HepG2 (cell line): ENCODE measurements around the gene MEG3. TPM values are rescaled to one million over a fixed set of nuclear protein-coding genes. Genes with fewer than 3 reads are reported as not detected.

ENCODE experiments used
- ATAC-seq: fragments of 200-7000 bp; cut with Tn5 transposase; 3 replicates; pipeline ENCODE4 v1.9.1; 2020; ENCODE audit warnings: mild to moderate bottlenecking, moderate library complexity
- BruUV-seq: library from RNA; stranded (reverse); fragments of 400-500 nt; replicated peaks from 2 replicates; lab custom pipeline; 2021; lab: Mats Ljungman, UMichigan
- CTCF ChIA-PET: fragments of 300-600 bp; formaldehyde crosslinking; extraction: SDS; loops from one replicate; lab custom pipeline; 2021; ENCODE audit warnings: low total read pairs, inconsistent platforms, low intra/inter-chr PET ratio; lab: Yijun Ruan, JAX
- POLR2A ChIA-PET: fragments of 350-600 bp; sonication (Branson Sonifier 250); formaldehyde crosslinking; loops from one replicate; lab custom pipeline; 2020; ENCODE audit warnings: antibody characterized with exemption, inconsistent platforms; lab: Yijun Ruan, JAX
- DNase-seq: peaks from one replicate; pipeline ENCODE4 v3.0.0-alpha.2; 2015; ENCODE audit warnings: low spot score
- FAIRE-seq: peaks from 3 replicates; lab custom pipeline; 2011; peaks lifted over from hg19 to GRCh38; lab: Jason Lieb, UNC
- H2AFZ ChIP-seq: one replicate; pipeline ENCODE4 v1.6.1; 2011; ENCODE audit warnings: low read length, inconsistent platforms
- H3K27ac ChIP-seq: fragments of 300-600 bp; 3 replicates; pipeline ENCODE4 v1.8.0; 2011; ENCODE audit warnings: mixed run types, mild to moderate bottlenecking, mixed read lengths, low read length, inconsistent platforms; ENCODE audit not compliant: insufficient read depth; ENCODE audit errors: extremely low read length
- H3K27me3 ChIP-seq, 2 experiments: fragments of 200-600 bp in 1 of 2; 2 replicates in 1 of 2; 3 replicates in 1 of 2; pipeline versions ENCODE4 v1.6.0 to v1.8.0; 2011; ENCODE audit warnings: low read length in 2 of 2, mild to moderate bottlenecking in 2 of 2, moderate library complexity in 2 of 2, inconsistent platforms in 1 of 2; ENCODE audit not compliant: insufficient read depth in 2 of 2, control insufficient read depth in 1 of 2
- H3K36me3 ChIP-seq, 2 experiments: fragments of 200-600 bp in 1 of 2; replicated peaks in 1 of 2; 2 replicates in 1 of 2; 3 replicates in 1 of 2; pipeline versions ENCODE4 v1.5.1 to v1.8.0; 2011; ENCODE audit warnings: low read length in 2 of 2, inconsistent platforms in 1 of 2; ENCODE audit not compliant: insufficient read depth in 2 of 2, control insufficient read depth in 1 of 2
- H3K4me1 ChIP-seq: 2 replicates; pipeline ENCODE4 v1.5.1; 2012; ENCODE audit warnings: low read length, inconsistent platforms; ENCODE audit not compliant: insufficient read depth
- H3K4me2 ChIP-seq: 2 replicates; pipeline ENCODE4 v1.6.0; 2011; ENCODE audit warnings: low read depth, low read length, inconsistent platforms
- H3K4me3 ChIP-seq, 3 experiments: fragments of 200-600 bp in 1 of 3; sonication (generic), shearing (Covaris generic) in 1 of 3; replicated peaks in 1 of 3; 2 replicates each; pipeline ENCODE4 v1.5.1; 2011 to 2016; ENCODE audit warnings: low read length in 3 of 3, inconsistent platforms in 2 of 3, low read depth in 2 of 3, mild to moderate bottlenecking in 2 of 3, control low read depth in 1 of 3, mixed read lengths in 1 of 3; ENCODE audit not compliant: insufficient read depth in 1 of 3
- H3K79me2 ChIP-seq: one replicate; pipeline ENCODE4 v1.6.1; 2011; ENCODE audit warnings: low read length, inconsistent platforms; ENCODE audit not compliant: insufficient read depth
- H3K9ac ChIP-seq: 2 replicates; pipeline ENCODE4 v1.6.0; 2011; ENCODE audit warnings: mild to moderate bottlenecking, low read depth, low read length, inconsistent platforms; ENCODE audit not compliant: insufficient read depth
- H3K9me3 ChIP-seq: 2 replicates; pipeline ENCODE4 v1.5.1; 2012; ENCODE audit warnings: mild to moderate bottlenecking, low read length
- H4K20me1 ChIP-seq: 2 replicates; pipeline ENCODE4 v1.6.0; 2011; ENCODE audit warnings: inconsistent platforms, mild to moderate bottlenecking, low read length, moderate library complexity; ENCODE audit not compliant: insufficient read depth
- CEBPG ChIP-seq: IDR thresholded peaks from 2 replicates; pipeline ENCODE4 v1.6.1; 2016
- EZH2 ChIP-seq: conservative IDR thresholded peaks from 2 replicates; pipeline ENCODE4 v1.6.1; 2012; ENCODE audit warnings: mild to moderate bottlenecking, low read depth, low read length, moderate library complexity
- FOXA3 ChIP-seq: IDR thresholded peaks from 2 replicates; pipeline ENCODE4 v1.6.1; 2016; ENCODE audit warnings: missing genetic modification reagents, missing compliant biosample characterization
- KDM5B ChIP-seq: sonication (generic); formaldehyde crosslinking; IDR thresholded peaks from 2 replicates; pipeline ENCODE4 v1.4.0; 2020; ENCODE audit warnings: missing genetic modification reagents, mild to moderate bottlenecking, borderline replicate concordance
- NCOA2 ChIP-seq: sonication (generic); formaldehyde crosslinking; IDR thresholded peaks from 2 replicates; pipeline ENCODE4 v1.8.0; 2022; ENCODE audit warnings: inconsistent platforms
- WGBS: methylation state at CpG from one replicate; pipeline ENCODE4 v1.1.6; 2017; ENCODE audit warnings: low lambda C conversion rate; 5-methylcytosine and 5-hydroxymethylcytosine counted together
- in situ Hi-C: cut with HindIII; loops from 2 replicates; pipeline ENCODE4 v1.10.0; 2017; ENCODE audit warnings: low pct_unique_long_range_greater_than_20kb; ENCODE audit not compliant: extremely low pct_ligation_motif_present
- intact Hi-C: fragments of 100-400 bp; cut with micrococcal nuclease; formaldehyde crosslinking; loops from one replicate; pipeline ENCODE4 v1.10.0; 2022; ENCODE audit not compliant: unreplicated experiment
- polyA plus RNA-seq, 8 experiments: library from polyadenylated mRNA; depleted of rRNA in 3 of 8; stranded (reverse) in 7 of 8; unstranded in 1 of 8; fragments of >200 nt; fragmentation: Illumina TruSeq in 4 of 8; extraction: Trizol in 4 of 8; gene quantifications; 2 replicates each; pipeline versions ENCODE4 v1.2.1 to v1.2.3, GENCODE V29; 2011 to 2016; ENCODE audit warnings: low read depth in 4 of 8, missing spikeins in 1 of 8, mixed read lengths in 1 of 8; ENCODE audit not compliant: insufficient read depth in 1 of 8
- total RNA-seq, 5 experiments: library from RNA; depleted of rRNA; stranded (reverse); fragments of >200 nt; fragmentation: Illumina TruSeq; extraction: Trizol; gene quantifications; 2 replicates each; pipeline ENCODE4 v1.2.3, GENCODE V29; 2016; ENCODE audit warnings: low read depth in 1 of 5
- TF ChIP-seq, protein P1 (sequence below): sonication (generic); formaldehyde crosslinking; IDR thresholded peaks from 2 replicates; pipeline ENCODE4 v1.4.0; 2020; ENCODE audit warnings: mild to moderate bottlenecking, missing genetic modification reagents
- TF ChIP-seq, protein P2 (sequence below): sonication (generic); formaldehyde crosslinking; IDR thresholded peaks from 2 replicates; pipeline ENCODE4 v1.4.0; 2020; ENCODE audit warnings: missing genetic modification reagents
- TF ChIP-seq, protein P3 (sequence below): IDR thresholded peaks from 2 replicates; pipeline ENCODE4 v1.6.1; 2012; ENCODE audit warnings: low read length, improper control_type of control experiment
- TF ChIP-seq, protein P4 (sequence below): sonication (generic); formaldehyde crosslinking; IDR thresholded peaks from 2 replicates; pipeline ENCODE4 v1.8.0; 2022; ENCODE audit warnings: mild to moderate bottlenecking, missing genetic modification reagents, borderline replicate concordance
- TF ChIP-seq, protein P5 (sequence below): sonication (generic); formaldehyde crosslinking; IDR thresholded peaks from 2 replicates; pipeline ENCODE4 v1.4.0; 2020; ENCODE audit warnings: missing genetic modification reagents, mild to moderate bottlenecking, borderline replicate concordance

Gene MEG3
- total and polyA plus RNA-seq, 2 of the 13 experiments (the other 11 are each of a cell fraction or from before 2014, with no cell fraction given): 0.17 TPM; not detected in 1

DNA sequence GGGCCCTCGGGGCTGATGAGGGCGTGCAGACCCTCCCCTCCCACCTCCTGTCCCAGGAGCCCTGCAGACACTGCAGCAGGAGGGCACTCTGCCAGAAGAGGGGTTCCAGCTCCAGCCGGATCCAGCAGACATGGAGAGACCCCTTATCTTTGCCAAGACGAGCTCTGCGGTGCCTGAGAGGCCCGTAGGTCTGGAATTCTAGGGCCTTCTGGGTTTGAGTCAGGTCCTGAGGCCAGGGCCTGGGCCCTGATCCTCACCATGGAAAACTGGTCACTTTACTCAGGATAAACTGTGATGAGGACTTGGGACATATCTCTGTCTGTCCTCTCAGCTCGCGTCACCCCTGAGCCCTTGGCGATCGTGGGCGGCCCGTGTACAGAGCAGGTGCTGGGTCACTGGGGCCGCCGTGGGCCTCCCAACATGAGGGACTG, 13.8 kb downstream of the MEG3 start (continued):
- TF ChIP-seq, protein P1, sequence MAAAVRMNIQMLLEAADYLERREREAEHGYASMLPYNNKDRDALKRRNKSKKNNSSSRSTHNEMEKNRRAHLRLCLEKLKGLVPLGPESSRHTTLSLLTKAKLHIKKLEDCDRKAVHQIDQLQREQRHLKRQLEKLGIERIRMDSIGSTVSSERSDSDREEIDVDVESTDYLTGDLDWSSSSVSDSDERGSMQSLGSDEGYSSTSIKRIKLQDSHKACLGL (CRISPR knock-in tag): 0 out of 2 replicates have a peak, but pooled peaks have one; percentile 25
- no peak for TF ChIP-seq NCOA2 (CRISPR knock-in tag)
- TF ChIP-seq, protein P2, sequence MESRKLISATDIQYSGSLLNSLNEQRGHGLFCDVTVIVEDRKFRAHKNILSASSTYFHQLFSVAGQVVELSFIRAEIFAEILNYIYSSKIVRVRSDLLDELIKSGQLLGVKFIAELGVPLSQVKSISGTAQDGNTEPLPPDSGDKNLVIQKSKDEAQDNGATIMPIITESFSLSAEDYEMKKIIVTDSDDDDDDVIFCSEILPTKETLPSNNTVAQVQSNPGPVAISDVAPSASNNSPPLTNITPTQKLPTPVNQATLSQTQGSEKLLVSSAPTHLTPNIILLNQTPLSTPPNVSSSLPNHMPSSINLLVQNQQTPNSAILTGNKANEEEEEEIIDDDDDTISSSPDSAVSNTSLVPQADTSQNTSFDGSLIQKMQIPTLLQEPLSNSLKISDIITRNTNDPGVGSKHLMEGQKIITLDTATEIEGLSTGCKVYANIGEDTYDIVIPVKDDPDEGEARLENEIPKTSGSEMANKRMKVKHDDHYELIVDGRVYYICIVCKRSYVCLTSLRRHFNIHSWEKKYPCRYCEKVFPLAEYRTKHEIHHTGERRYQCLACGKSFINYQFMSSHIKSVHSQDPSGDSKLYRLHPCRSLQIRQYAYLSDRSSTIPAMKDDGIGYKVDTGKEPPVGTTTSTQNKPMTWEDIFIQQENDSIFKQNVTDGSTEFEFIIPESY: peak; percentile 58
- TF ChIP-seq EZH2: no peak

DNA sequence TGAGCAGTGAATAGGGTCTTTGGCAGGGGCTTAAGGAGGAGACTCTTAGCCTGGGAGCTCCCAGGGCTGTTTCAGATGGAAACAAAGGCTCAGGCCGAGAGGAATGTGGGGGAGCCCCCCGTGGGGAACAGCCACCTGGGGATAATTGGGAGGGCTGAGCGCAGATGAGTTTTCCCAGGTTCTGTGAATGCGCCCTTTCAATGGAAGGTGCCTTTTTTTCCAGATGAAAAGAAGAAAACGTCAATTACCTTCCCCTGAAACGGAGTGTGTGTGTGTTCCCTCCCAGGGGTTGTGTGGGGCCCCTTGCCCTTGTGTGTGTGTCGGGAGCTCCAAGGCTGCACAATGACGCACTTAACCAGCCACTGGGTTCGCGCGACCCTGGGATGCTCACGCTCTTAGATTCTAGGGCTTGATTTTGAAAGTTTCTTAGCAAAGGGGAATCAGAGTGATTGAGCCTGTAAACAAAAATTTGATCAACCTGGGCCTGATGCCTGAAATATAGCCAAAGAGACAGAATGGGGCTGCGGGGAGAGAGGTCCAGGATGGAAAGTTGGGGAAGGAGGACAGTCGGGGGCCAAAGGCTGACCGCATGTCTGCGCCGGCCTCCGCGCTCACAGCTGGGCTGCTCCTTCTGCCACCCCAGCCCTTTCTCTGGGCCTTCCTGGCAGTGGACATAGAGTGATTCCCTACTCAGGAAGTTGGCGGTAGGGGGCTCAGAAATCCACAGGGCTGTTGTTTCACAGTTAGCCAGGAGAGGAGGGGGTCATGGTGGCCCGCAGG, 14.6 kb downstream of the MEG3 start:
- Histone ChIP-seq H3K27me3 (no peaks in the 10 kb centered on the region), H3K9me3 (no peaks in the 10 kb centered on the region), H4K20me1 (no peaks in the 10 kb centered on the region), H3K4me1 (peaks cover 76% of the 10 kb centered on the region), H3K36me3 (no peaks in the 10 kb centered on the region), H3K27ac (peak overlapping the region; percentile 5), H3K79me2 (no peaks in the 10 kb centered on the region), H2AFZ (no peak overlapping the region), H3K4me2 (no peak overlapping the region), H3K9ac (0 out of 2 replicates have a peak overlapping the region, but pooled peaks have one; percentile 1), H3K4me3 (no peak overlapping the region)
- BruUV-seq: no TSS peak
- 88% methylated on average over 21 of the region's 21 CpGs for whole genome bisulfite sequencing
- intact Hi-C loops: no loop called here
- ChIA-PET POLR2A (interaction anchor here (2.6 kb wide), 1 partner anchor 24 kb away, joined by 12 read pairs; no protein-coding TSS in a partner anchor), CTCF (no interaction called here)
- in situ Hi-C loops: no loop called here
- no peak for ATAC-seq
- no peak for FAIRE-seq
- DNase-seq: no peak
- 0 out of 2 replicates have a peak, but pooled peaks have one; percentile 9 for TF ChIP-seq KDM5B (CRISPR knock-in tag)
- no peak for TF ChIP-seq CEBPG (CRISPR knock-in tag)
- TF ChIP-seq, protein P3, sequence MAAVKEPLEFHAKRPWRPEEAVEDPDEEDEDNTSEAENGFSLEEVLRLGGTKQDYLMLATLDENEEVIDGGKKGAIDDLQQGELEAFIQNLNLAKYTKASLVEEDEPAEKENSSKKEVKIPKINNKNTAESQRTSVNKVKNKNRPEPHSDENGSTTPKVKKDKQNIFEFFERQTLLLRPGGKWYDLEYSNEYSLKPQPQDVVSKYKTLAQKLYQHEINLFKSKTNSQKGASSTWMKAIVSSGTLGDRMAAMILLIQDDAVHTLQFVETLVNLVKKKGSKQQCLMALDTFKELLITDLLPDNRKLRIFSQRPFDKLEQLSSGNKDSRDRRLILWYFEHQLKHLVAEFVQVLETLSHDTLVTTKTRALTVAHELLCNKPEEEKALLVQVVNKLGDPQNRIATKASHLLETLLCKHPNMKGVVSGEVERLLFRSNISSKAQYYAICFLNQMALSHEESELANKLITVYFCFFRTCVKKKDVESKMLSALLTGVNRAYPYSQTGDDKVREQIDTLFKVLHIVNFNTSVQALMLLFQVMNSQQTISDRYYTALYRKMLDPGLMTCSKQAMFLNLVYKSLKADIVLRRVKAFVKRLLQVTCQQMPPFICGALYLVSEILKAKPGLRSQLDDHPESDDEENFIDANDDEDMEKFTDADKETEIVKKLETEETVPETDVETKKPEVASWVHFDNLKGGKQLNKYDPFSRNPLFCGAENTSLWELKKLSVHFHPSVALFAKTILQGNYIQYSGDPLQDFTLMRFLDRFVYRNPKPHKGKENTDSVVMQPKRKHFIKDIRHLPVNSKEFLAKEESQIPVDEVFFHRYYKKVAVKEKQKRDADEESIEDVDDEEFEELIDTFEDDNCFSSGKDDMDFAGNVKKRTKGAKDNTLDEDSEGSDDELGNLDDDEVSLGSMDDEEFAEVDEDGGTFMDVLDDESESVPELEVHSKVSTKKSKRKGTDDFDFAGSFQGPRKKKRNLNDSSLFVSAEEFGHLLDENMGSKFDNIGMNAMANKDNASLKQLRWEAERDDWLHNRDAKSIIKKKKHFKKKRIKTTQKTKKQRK: no peak
- TF ChIP-seq, protein P4, sequence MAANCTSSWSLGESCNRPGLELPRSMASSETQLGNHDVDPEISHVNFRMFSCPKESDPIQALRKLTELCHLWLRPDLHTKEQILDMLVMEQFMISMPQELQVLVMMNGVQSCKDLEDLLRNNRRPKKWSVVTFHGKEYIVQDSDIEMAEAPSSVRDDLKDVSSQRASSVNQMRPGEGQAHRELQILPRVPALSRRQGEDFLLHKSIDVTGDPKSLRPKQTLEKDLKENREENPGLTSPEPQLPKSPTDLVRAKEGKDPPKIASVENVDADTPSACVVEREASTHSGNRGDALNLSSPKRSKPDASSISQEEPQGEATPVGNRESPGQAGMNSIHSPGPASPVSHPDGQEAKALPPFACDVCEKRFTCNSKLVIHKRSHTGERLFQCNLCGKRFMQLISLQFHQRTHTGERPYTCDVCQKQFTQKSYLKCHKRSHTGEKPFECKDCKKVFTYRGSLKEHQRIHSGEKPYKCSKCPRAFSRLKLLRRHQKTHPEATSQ: no peak
- TF ChIP-seq, protein P5, sequence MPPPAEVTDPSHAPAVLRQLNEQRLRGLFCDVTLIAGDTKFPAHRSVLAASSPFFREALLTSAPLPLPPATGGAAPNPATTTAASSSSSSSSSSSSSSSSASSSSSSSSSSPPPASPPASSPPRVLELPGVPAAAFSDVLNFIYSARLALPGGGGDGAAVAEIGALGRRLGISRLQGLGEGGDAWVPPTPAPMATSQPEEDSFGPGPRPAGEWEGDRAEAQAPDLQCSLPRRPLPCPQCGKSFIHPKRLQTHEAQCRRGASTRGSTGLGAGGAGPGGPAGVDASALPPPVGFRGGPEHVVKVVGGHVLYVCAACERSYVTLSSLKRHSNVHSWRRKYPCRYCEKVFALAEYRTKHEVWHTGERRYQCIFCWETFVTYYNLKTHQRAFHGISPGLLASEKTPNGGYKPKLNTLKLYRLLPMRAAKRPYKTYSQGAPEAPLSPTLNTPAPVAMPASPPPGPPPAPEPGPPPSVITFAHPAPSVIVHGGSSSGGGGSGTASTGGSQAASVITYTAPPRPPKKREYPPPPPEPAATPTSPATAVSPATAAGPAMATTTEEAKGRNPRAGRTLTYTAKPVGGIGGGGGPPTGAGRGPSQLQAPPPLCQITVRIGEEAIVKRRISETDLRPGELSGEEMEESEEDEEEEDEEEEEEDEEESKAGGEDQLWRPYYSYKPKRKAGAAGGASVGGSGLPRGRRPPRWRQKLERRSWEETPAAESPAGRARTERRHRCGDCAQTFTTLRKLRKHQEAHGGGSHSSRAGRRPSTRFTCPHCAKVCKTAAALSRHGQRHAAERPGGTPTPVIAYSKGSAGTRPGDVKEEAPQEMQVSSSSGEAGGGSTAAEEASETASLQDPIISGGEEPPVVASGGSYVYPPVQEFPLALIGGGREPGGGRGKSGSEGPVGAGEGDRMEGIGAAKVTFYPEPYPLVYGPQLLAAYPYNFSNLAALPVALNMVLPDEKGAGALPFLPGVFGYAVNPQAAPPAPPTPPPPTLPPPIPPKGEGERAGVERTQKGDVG (CRISPR knock-in tag): 0 out of 2 replicates have a peak, but pooled peaks have one; percentile 24
- no peak for TF ChIP-seq FOXA3 (CRISPR knock-in tag)
